Measurements from ENCODE around the gene REM2.

Gene REM2

GRCh38 chr14:22888662-22889061 is 5.6 kb downstream of the REM2 start:
- TF ChIP-seq ARNT (IDR thresholded peaks at IDR 0.05) (no peak), ZNF384 (IDR thresholded peaks at IDR 0.05) (0 out of 2 replicates have a peak, but pooled peaks have one; percentile 34)
- DNase-seq (ENCODE audit: extremely low spot score) = no peak
- POLR2A ChIA-PET = interaction anchor here (1.2 to 3.4 kb wide), 2 partner anchors 16 to 29 kb away, joined by 4 to 15 read pairs; partner anchors contain the start of gene LRP10
- CTCF ChIA-PET = interaction anchor here (0.7 to 1.3 kb wide), 3 partner anchors 12 to 1409 kb away, joined by 3 to 4 read pairs (median 4); no protein-coding TSS in a partner anchor

- POLR2A ChIA-PET = interaction anchor here (1.6 to 3.4 kb wide), 2 partner anchors 18 to 29 kb away, joined by 3 to 15 read pairs; partner anchors contain the start of genes LRP10 and RBM23
- no peak for DNase-seq (ENCODE audit: extremely low spot score)
- no peak for TF ChIP-seq FOXA1 (IDR thresholded peaks at IDR 0.05)
- TF ChIP-seq PKNOX1 (IDR thresholded peaks at IDR 0.05) = no peak
- no peak for TF ChIP-seq TARDBP (IDR thresholded peaks at IDR 0.05)
- TF ChIP-seq LEF1 (IDR thresholded peaks at IDR 0.05; ENCODE audit: borderline replicate concordance) = no peak
- CTCF ChIA-PET = interaction anchor here (1.2 kb wide), 1 partner anchor 18 kb away, joined by 4 read pairs; no protein-coding TSS in a partner anchor
Observed at GRCh38 chr14:22890416-22890815, 7.4 kb downstream of the REM2 start.

DNA sequence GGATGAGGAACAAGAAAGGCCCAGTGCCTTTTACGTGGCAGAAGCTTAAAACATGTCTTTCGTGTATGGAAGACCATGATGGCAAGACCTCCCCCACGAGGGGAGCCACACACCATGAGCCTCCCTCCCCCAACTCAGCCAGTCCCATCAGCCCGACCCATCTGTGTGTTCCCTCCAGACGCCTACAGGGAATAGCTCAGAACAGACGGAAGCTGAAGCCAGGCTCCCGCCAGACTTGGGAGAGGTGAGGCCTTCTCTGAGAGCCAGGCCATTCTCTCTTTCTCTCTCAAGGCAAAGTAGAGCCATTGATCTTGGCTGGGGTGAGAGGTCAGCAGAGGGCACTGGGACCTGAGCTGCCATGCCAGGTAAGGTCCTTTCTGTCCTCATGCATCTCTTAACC is 9.5 kb downstream of the REM2 start:
- TF ChIP-seq CTBP1 (IDR thresholded peaks at IDR 0.05; ENCODE audit: borderline replicate concordance) (no peak), SP1 (IDR thresholded peaks at IDR 0.05) (no peak), BHLHE40 (IDR thresholded peaks at IDR 0.05; ENCODE audit: borderline replicate concordance) (no peak), L3MBTL2 (conservative IDR thresholded peaks at IDR 0.05) (no peak), SUZ12 (IDR thresholded peaks at IDR 0.05) (no peak), ARNT (IDR thresholded peaks at IDR 0.05) (no peak), FOXM1 (IDR thresholded peaks at IDR 0.05; ENCODE audit: borderline replicate concordance) (no peak), TARDBP (IDR thresholded peaks at IDR 0.05) (no peak), PKNOX1 (IDR thresholded peaks at IDR 0.05) (no peak), NFRKB (IDR thresholded peaks at IDR 0.05) (no peak), FOXA1 (IDR thresholded peaks at IDR 0.05) (no peak), ELF4 (IDR thresholded peaks at IDR 0.05) (no peak), HDGF (IDR thresholded peaks at IDR 0.05; ENCODE audit: borderline replicate concordance) (no peak)
- CTCF ChIA-PET = interaction anchor here (0.7 to 1.0 kb wide), 2 partner anchors 21 to 38 kb away, joined by 3 read pairs; partner anchors contain the start of gene LRP10
- POLR2A ChIA-PET = no interaction called here
- DNase-seq (ENCODE audit: extremely low spot score) = no peak

DNA sequence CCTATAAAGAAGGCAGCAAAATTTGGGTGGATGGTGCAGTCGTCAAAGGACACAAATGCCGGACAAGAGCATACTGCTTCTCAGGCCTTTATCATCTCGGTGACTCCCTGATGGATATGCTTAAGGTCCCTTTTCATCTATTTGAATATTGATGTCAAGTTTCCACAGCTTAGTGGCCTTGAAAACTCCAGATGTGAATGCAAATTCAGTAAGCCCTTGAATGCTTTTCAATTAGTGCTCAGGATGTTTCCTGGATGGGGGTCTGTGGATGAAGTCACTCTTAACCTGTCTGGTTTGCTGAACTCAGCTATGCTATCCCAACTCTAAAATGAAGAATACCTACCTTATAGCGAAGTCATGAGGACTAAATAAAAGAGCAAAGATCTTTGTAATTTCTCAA is 10.7 kb downstream of the REM2 start:
- TF ChIP-seq L3MBTL2 (conservative IDR thresholded peaks at IDR 0.05) = no peak
- TF ChIP-seq ELF4 (IDR thresholded peaks at IDR 0.05) = no peak
- no peak for TF ChIP-seq CTBP1 (IDR thresholded peaks at IDR 0.05; ENCODE audit: borderline replicate concordance)
- no peak for TF ChIP-seq ZNF384 (IDR thresholded peaks at IDR 0.05)
- no peak for TF ChIP-seq SUZ12 (IDR thresholded peaks at IDR 0.05)
- no peak for TF ChIP-seq SP1 (IDR thresholded peaks at IDR 0.05)
- no peak for TF ChIP-seq BHLHE40 (IDR thresholded peaks at IDR 0.05; ENCODE audit: borderline replicate concordance)
- TF ChIP-seq FOXA1 (IDR thresholded peaks at IDR 0.05) = no peak
- TF ChIP-seq FOXM1 (IDR thresholded peaks at IDR 0.05; ENCODE audit: borderline replicate concordance) = no peak
- ChIA-PET CTCF (no interaction called here), POLR2A (no interaction called here)
- DNase-seq (ENCODE audit: extremely low spot score) = no peak

DNA sequence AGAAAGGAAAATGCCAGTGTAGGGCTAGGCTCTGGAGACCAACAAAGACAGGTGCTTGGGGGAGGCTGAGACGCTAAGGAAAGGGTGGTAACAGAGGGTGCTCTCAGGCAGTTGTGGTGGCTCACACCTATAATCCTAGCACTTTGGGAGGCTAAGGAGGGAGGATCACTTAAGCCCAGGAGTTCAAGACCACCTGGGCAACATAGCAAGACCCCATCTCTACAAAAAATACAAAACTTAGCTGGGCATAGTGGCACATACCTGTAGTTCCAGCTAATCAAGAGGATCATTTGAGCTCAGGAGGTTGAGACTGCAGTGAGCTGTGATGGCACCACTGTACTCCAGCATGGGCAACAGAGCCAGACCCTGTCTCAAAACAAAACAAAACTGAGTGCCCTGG is 12.4 kb downstream of the REM2 start:
- TF ChIP-seq L3MBTL2 (conservative IDR thresholded peaks at IDR 0.05) = no peak
- TF ChIP-seq TARDBP (IDR thresholded peaks at IDR 0.05) = no peak
- TF ChIP-seq HDGF (IDR thresholded peaks at IDR 0.05; ENCODE audit: borderline replicate concordance) = no peak
- TF ChIP-seq PKNOX1 (IDR thresholded peaks at IDR 0.05) = no peak
- TF ChIP-seq FOXK2 (IDR thresholded peaks at IDR 0.05) = no peak
- no peak for TF ChIP-seq CTBP1 (IDR thresholded peaks at IDR 0.05; ENCODE audit: borderline replicate concordance)
- TF ChIP-seq FOXM1 (IDR thresholded peaks at IDR 0.05; ENCODE audit: borderline replicate concordance) = no peak
- TF ChIP-seq ARNT (IDR thresholded peaks at IDR 0.05) = no peak
- TF ChIP-seq FOXA1 (IDR thresholded peaks at IDR 0.05) = no peak
- TF ChIP-seq LEF1 (IDR thresholded peaks at IDR 0.05; ENCODE audit: borderline replicate concordance) = no peak
- no peak for TF ChIP-seq NFRKB (IDR thresholded peaks at IDR 0.05)
- TF ChIP-seq ELF4 (IDR thresholded peaks at IDR 0.05) = no peak
- DNase-seq (ENCODE audit: extremely low spot score) = no peak
- CTCF ChIA-PET = interaction anchor here (0.8 kb wide), 1 partner anchor 99 kb away, joined by 3 read pairs; no protein-coding TSS in a partner anchor
- POLR2A ChIA-PET = interaction anchor here (1.0 to 2.6 kb wide), 2 partner anchors 9 to 20 kb away, joined by 3 to 13 read pairs; no protein-coding TSS in a partner anchor

GRCh38 chr14:22896356-22896755 is 13.3 kb downstream of the REM2 start:
- ChIA-PET CTCF (interaction anchor here (0.8 to 0.9 kb wide), 2 partner anchors 73 to 99 kb away, joined by 3 read pairs; no protein-coding TSS in a partner anchor), POLR2A (interaction anchor here (0.6 to 2.6 kb wide), 5 partner anchors 10 to 30 kb away, joined by 3 to 13 read pairs (median 4); partner anchors contain the start of genes LRP10 and REM2)
- DNase-seq (ENCODE audit: extremely low spot score) = no peak
- TF ChIP-seq SUZ12 (IDR thresholded peaks at IDR 0.05) (no peak), SP1 (IDR thresholded peaks at IDR 0.05) (no peak), FOXA1 (IDR thresholded peaks at IDR 0.05) (no peak), FOXM1 (IDR thresholded peaks at IDR 0.05; ENCODE audit: borderline replicate concordance) (no peak), PKNOX1 (IDR thresholded peaks at IDR 0.05) (no peak), ARNT (IDR thresholded peaks at IDR 0.05) (no peak), TARDBP (IDR thresholded peaks at IDR 0.05) (no peak), CTBP1 (IDR thresholded peaks at IDR 0.05; ENCODE audit: borderline replicate concordance) (no peak), ELF4 (IDR thresholded peaks at IDR 0.05) (no peak), HDGF (IDR thresholded peaks at IDR 0.05; ENCODE audit: borderline replicate concordance) (no peak), FOXK2 (IDR thresholded peaks at IDR 0.05) (no peak), NFRKB (IDR thresholded peaks at IDR 0.05) (no peak), L3MBTL2 (conservative IDR thresholded peaks at IDR 0.05) (no peak), LEF1 (IDR thresholded peaks at IDR 0.05; ENCODE audit: borderline replicate concordance) (no peak), BHLHE40 (IDR thresholded peaks at IDR 0.05; ENCODE audit: borderline replicate concordance) (no peak), ZNF384 (IDR thresholded peaks at IDR 0.05) (no peak)
